CD4-positive, alpha-beta memory T cell (primary cell): Measurements from ENCODE around the gene ZNF879. TPM values are rescaled to one million over a fixed set of nuclear protein-coding genes. Genes with fewer than 3 reads are reported as not detected.

ENCODE experiments used
- polyA plus RNA-seq, 2 donors: library from polyadenylated mRNA; unstranded; fragments of 300-500 nt; fragmentation: Illumina TruSeq; gene quantifications; one replicate each; pipeline ENCODE4 v1.2.3, GENCODE V29; 2021
- total RNA-seq, 2 experiments: library from RNA; stranded (reverse); gene quantifications; one replicate each; pipeline ENCODE4 v1.2.3, GENCODE V29; 2021

The ZNF879 gene
- total and polyA plus RNA-seq, 4 experiments from 2014 or later, result 3.2 to 16.3 (median 10.2) TPM

Other genes starting within 250 kb of the ZNF879 start
- gene ZNF354B, start 163.9 kb upstream of the ZNF879 start, total RNA-seq, result 10 to 100 TPM; 31.3 to 32.4 TPM
- gene ZNF354B, start 163.9 kb upstream of the ZNF879 start, polyA plus RNA-seq, result 1 to 10 TPM; 3.1 to 5.1 TPM
- 1 to 10 TPM; 2.2 to 2.4 TPM for gene ZFP2, start 127.9 kb upstream of the ZNF879 start, total RNA-seq
- gene ZFP2, start 127.9 kb upstream of the ZNF879 start, polyA plus RNA-seq, result under 1 TPM in 1 of 2 donors, not detected in 1; 0.42 TPM
- under 1 TPM in 1 of 2 experiments, not detected in 1; 0.14 TPM for gene ZNF454, start 82.6 kb upstream of the ZNF879 start, total RNA-seq
- gene ZNF454, start 82.6 kb upstream of the ZNF879 start, polyA plus RNA-seq, result not detected
- not detected for gene GRM6, start 28.5 kb upstream of the ZNF879 start, total RNA-seq
- not detected for gene GRM6, start 28.5 kb upstream of the ZNF879 start, polyA plus RNA-seq
- gene ZNF354C, start 36.6 kb downstream of the ZNF879 start, total RNA-seq, result 10 to 100 TPM; 11.2 to 11.3 TPM
- 1 to 10 TPM; 1.3 to 1.6 TPM for gene ZNF354C, start 36.6 kb downstream of the ZNF879 start, polyA plus RNA-seq